ENCODE measurements around the gene CD68.

Gene CD68

GRCh38 chr17:7555320-7555948 is 24.0 kb upstream of the CD68 start:
- TF ChIP-seq GATA2 (IDR thresholded peaks at IDR 0.05; ENCODE audit: low read depth, low read length) (no peak), GATA3 (IDR thresholded peaks at IDR 0.05; ENCODE audit: low read depth, low read length) (no peak)

GRCh38 chr17:7556627-7557026 is 22.8 kb upstream of the CD68 start:
- TF ChIP-seq GATA3 (IDR thresholded peaks at IDR 0.05; ENCODE audit: low read depth, low read length) (no peak), GATA2 (IDR thresholded peaks at IDR 0.05; ENCODE audit: low read depth, low read length) (no peak)

GRCh38 chr17:7557147-7557764 is 22.2 kb upstream of the CD68 start:
- no peak for TF ChIP-seq GATA2 (IDR thresholded peaks at IDR 0.05; ENCODE audit: low read depth, low read length)
- no peak for TF ChIP-seq GATA3 (IDR thresholded peaks at IDR 0.05; ENCODE audit: low read depth, low read length)

GRCh38 chr17:7557775-7558543 is 21.5 kb upstream of the CD68 start:
- TF ChIP-seq GATA2 (IDR thresholded peaks at IDR 0.05; ENCODE audit: low read depth, low read length) = no peak
- TF ChIP-seq GATA3 (IDR thresholded peaks at IDR 0.05; ENCODE audit: low read depth, low read length) = no peak

DNA sequence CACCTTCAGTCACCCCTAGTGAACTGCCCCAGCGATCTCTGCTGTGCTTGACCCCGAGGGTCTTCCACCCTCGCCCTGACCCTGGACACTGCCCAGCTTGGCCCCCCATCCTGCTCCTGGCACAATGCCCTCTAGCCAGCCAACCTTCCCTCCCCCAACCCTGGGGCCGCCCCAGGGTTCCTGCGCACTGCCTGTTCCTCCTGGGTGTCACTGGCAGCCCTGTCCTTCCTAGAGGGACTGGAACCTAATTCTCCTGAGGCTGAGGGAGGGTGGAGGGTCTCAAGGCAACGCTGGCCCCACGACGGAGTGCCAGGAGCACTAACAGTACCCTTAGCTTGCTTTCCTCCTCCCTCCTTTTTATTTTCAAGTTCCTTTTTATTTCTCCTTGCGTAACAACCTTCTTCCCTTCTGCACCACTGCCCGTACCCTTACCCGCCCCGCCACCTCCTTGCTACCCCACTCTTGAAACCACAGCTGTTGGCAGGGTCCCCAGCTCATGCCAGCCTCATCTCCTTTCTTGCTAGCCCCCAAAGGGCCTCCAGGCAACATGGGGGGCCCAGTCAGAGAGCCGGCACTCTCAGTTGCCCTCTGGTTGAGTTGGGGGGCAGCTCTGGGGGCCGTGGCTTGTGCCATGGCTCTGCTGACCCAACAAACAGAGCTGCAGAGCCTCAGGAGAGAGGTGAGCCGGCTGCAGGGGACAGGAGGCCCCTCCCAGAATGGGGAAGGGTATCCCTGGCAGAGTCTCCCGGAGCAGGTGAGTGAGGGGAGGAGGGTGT is 20.7 kb upstream of the CD68 start, which contains the start of gene TNFSF13:
TSS of gene TNFSF13 (plus strand) at position 207 of the 776 bp plus-strand sequence. CDS start at position 497, 290 bp downstream.
- no peak for TF ChIP-seq GATA2 (IDR thresholded peaks at IDR 0.05; ENCODE audit: low read depth, low read length)
- TF ChIP-seq GATA3 (IDR thresholded peaks at IDR 0.05; ENCODE audit: low read depth, low read length) = no peak

DNA sequence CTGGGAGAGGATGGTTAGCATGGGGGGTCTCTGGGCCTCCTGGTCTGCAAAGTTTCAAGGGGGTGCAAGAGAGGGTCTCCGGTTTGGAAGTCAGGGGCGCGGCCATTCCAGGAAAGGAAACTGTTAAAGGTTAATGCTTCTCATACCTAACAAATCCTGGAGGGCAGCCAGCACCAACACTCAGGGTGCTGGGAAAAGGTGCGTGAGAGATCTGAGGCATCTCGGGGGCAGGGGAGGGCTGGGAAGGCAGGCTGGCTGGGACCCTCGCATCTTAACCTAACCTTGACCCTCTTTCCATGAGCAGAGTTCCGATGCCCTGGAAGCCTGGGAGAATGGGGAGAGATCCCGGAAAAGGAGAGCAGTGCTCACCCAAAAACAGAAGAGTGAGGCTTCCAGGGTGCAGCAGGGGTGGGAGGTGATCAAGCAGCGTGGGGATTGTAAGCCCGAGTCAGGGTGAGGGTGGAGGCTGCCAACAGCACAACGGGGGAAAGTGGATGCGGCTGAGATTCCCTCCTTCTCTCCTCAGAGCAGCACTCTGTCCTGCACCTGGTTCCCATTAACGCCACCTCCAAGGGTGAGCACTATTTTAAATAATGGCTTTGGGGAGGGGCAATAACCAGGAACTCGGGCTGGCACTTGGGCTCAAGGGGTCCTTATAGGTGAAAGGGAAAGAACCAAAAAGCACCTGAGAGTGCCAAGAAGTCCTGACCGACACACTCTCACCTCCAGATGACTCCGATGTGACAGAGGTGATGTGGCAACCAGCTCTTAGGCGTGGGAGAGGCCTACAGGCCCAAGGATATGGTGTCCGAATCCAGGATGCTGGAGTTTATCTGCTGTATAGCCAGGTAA is 19.9 kb upstream of the CD68 start:
- TF ChIP-seq GATA2 (IDR thresholded peaks at IDR 0.05; ENCODE audit: low read depth, low read length) = no peak
- TF ChIP-seq GATA3 (IDR thresholded peaks at IDR 0.05; ENCODE audit: low read depth, low read length) = no peak

GRCh38 chr17:7560172-7561027 is 19.0 kb upstream of the CD68 start:
- no peak for TF ChIP-seq GATA3 (IDR thresholded peaks at IDR 0.05; ENCODE audit: low read depth, low read length)
- TF ChIP-seq GATA2 (IDR thresholded peaks at IDR 0.05; ENCODE audit: low read depth, low read length) = no peak

- TF ChIP-seq GATA2 (IDR thresholded peaks at IDR 0.05; ENCODE audit: low read depth, low read length) (no peak), GATA3 (IDR thresholded peaks at IDR 0.05; ENCODE audit: low read depth, low read length) (no peak)
These were observed 18.3 kb upstream of the CD68 start for GRCh38 chr17:7561028-7561575.

- no peak for TF ChIP-seq GATA3 (IDR thresholded peaks at IDR 0.05; ENCODE audit: low read depth, low read length)
- TF ChIP-seq GATA2 (IDR thresholded peaks at IDR 0.05; ENCODE audit: low read depth, low read length) = no peak
These were observed 17.7 kb upstream of the CD68 start, which contains the start of gene SENP3 for GRCh38 chr17:7561589-7562207. Gene SENP3, plus strand, starts transcription at chr17:7561919. Its CDS starts 1,158 bp downstream, at chr17:7563077.

DNA sequence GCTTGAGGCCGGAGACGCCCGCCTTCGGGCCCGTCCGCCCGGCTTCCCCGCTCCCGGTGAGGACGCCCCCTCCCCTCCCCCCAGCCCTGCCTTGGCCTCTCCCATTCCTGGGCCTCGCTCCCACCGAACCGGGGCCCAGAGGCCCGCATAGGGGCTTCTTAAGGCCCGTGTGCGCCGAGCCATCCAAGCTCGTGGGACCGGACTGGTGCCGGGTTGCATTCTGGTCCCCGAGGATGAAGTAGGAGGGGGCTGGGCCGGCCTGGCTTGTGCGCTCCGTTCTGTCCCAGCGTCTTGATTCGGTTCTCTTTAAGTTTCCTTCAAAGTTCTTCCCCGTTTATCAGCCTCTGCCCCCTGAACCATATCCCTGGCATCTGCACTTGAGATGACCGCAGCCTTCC is 17.2 kb upstream of the CD68 start:
- no peak for TF ChIP-seq GATA3 (IDR thresholded peaks at IDR 0.05; ENCODE audit: low read depth, low read length)
- TF ChIP-seq GATA2 (IDR thresholded peaks at IDR 0.05; ENCODE audit: low read depth, low read length) = no peak

- TF ChIP-seq GATA3 (IDR thresholded peaks at IDR 0.05; ENCODE audit: low read depth, low read length) (no peak), GATA2 (IDR thresholded peaks at IDR 0.05; ENCODE audit: low read depth, low read length) (no peak)
These were observed 16.1 kb upstream of the CD68 start for GRCh38 chr17:7563115-7563869.
